HG02798 (cell line): Measurements from ENCODE around the gene CDH16.
A peak's percentile ranks its signal among the peaks of the same experiment; 100 is the strongest.

Experiments
- ATAC-seq: cut with Tn5 transposase; IDR thresholded peaks from one replicate; pipeline ENCODE4 v1.9.1; 2021; ENCODE audit warnings: mild to moderate bottlenecking; ENCODE audit not compliant: unreplicated experiment, poor library complexity

Gene CDH16

DNA sequence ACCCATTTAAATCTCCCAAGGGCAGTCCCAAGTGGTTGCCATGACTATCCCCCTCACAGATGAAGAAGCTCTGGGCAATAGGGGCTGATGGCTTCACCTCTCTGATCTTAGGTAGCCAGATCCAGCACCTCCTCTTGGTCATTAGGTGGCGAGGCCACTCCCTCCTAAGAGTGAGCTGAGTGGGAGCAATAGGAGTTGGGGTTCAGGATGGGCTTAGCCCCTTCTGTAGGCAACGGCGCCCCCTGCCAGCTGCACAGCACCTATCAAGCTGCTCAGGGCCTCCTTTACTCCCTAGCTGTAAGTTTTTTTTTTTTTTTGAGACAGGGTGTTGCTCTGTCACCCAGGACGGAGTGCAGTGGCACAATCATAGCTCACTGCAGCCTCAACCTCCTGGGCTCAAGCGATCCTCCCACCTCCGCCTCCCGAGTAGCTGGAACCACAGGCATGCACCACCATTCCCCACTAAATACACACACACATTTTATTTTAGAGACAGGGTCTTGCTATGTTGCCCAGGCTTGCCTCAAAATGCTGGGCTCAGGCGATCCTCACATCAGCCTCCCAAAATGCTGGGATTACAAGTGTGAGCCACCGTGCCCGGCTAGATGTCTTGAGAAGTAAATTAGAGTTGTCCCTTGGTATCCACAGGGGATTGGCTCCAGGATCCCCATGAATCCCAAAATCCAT is 10.2 kb upstream of the CDH16 start:
- no peak for ATAC-seq

DNA sequence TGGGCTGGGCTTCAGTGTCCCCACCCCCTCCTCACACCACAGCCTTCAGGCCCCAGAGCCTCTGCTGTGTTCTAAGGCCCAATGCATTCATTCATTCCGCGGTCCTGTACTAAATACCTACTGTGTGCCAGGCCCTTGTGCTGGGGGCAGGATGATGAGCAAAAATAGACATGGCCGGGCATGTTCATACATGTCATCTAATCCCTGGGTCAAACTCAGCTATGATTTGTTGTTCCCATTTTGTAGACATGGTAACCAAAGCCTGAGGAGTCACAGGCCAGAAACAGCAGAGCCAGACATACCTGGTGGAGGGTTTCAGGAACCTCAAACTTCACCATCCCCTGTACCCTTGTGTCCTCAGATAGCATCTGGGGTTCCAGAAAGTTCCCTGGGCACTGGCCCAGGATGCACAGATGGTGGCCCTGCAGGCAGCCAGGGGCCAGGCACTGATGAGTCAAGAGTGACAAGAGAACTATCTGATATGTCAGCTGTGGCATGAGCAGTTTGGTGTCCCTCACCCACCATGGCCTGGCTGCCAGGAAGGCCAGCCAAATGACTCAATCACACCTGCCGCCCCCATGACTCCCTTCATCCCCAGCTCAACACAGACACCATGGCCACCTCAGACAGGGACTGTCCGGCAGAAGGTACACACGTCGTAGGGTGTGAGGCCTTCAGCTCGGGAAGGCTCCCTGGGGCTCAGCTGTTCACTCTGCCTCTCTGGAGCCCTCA is 9.4 kb upstream of the CDH16 start:
- no peak for ATAC-seq

DNA sequence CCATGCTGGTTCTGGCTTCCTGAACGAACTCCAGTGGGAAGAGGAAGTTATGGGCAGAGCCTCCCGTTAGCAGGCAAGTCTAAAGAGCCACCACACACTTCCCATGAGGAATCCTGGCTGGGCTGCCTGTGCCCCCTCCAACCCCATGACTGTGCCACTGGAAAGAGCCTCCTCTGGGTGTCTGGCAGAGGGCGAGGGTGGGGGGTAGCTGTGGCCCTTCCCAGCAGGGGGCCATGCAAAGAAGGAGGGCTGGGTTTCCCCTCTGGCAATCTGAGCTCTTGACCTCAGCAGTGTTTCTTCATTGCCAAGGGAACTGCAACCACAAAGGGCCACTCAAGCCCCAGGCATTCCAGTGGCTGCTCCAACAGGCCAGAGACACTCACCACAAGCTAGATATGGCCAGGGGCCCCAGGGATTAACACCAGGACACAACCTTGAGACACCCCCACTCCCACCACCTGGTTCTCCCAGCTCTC is 8.3 kb upstream of the CDH16 start:
- no peak for ATAC-seq

DNA sequence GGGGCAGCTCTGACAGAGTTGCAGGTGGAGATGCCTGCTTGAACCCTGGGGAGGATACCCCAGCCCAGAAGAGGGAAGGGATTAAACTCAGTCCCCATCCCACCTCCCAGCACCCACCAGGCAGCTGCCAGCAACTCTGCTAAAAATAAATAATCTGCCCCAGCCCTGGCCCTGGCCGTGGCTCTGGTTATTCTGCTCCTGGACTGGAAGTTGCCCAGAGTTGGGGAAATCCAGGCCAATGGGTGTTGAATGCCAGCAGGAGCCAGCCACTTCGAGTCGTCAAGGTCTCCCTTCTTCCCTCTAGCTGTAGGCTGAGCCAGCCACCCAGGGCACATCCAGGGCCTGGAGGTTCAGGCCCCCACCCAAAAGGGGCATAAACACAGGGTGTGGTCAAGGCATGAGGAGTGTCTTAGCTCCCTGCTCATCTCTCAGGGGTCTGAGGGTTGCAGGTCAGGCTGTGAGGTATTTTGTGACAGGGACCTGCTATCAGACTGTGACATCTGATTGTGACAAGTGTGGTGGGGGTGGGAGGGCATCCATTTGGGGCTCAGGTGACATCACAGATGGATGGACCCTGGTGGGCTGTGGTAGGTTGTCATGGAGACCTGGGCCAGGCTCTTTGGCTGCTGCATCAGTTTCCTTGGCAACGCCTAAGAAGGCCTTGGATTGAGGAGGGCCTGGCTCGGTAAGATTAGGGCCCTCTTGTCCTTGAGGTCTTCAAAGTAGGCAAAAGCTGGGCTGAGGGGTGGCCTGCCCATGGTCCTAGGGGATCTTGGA is 7.7 kb upstream of the CDH16 start:
- no peak for ATAC-seq

DNA sequence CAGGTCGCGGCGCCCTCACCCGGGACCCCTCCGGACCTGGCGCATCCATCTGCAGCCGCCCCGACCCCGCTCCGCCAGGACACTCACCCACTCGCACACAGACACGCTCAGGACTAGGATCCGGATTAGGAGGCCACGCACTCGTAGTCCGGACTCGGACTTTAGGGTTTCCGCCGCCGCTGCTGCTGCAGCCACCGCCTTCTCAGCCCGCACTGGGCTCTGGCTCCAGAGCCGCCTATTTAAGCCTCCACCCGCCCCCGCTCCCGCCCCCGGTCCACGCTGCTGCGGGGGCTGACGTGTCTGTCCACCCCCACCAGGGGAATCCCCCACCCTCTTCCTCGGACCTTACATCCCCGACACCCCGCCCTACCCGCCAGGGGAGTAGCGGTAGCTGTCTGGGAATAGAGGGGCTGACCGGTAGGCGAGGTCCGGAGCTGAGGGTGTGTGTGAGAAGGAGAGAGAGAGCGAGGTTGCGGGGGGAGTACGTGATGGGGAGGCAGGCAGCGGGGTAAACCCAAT is 6.7 kb upstream of the CDH16 start, which contains the start of gene RRAD:
RRAD (minus strand) TSS at position 214 of the 519 bp plus-strand sequence. CDS start 356 bp downstream, outside the sequence.
- ATAC-seq = peak; percentile 19

DNA sequence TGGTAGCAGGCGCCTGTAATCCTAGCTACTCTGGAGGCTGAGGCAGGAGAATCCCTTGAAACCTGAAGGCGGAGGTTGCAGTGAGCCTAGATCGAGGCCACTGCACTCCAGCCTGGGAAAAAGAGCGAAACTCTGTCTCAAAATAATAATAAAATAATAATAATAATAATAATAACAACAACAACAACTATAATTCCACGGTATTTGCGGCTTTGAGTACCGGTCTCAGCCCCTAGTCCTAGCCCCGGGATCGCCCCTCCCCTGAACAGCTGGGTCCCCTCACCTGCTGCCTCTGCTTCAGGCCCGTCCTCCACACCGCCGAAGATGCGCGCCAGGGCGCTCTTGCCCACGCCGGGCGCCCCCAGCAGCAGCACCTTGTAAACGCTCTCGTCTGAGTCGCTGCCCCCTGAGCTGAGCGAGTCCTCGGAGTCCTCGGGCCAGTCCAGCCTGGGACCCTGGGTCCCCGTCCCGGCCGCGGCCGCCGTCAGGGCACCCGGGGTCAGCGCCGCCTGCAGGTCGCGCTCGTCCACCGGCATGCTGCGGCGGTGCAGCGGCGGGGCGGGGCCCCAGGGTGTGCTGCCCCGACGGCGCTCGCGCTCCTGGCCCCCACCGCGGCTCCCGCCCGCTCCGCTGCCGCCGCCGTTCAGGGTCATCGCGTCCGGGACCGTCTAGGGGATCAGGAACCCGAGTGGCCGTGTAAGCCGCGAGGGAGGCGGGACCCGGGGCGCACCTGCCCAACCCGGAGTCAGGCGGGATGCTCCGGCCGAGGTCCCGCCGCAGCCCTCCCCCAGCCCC is 6.0 kb upstream of the CDH16 start:
- peak; percentile 28 for ATAC-seq

DNA sequence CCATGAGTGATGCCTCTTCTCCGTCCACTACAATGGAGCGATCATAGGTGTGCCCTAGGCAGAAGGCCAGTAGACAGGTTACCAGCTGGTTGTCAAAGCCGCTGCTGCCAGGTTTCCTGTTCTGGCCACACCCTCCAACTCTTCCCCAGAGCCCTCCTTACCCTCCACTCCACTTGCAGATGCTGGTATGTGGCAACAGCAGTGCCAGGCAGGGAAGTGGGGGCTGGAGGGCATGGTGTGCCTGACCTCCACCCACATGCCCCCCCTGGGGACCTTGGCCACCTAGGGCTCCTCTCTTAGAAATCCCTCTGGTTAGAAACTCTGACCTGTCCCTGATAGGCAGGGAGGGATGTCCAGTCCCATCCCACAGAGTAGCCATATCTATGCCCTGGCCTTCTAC is 5.2 kb upstream of the CDH16 start:
- no peak for ATAC-seq

DNA sequence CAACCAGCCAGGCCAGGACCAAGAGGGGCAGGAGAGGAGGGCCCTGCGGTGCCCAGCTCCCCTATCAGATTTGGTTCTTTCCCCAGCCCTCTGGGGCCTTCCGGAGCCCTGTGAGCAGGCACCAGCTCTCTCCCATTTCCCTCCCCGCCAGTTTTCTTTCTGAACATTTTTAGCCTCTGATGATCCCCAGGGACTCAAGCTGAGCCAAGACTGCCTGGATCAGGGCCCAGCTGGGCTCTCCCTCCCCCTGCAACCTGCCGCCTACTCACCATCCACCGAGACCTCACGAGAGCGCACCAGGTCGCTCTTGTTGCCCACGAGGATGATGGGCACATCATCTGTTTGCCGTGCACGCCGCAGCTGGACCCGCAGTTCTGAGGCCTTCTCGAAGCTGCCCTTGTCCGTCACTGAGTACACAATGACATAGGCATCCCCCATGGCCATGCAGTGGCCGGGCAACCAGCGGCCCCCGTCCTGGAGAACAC is 4.6 kb upstream of the CDH16 start:
- no peak for ATAC-seq

DNA sequence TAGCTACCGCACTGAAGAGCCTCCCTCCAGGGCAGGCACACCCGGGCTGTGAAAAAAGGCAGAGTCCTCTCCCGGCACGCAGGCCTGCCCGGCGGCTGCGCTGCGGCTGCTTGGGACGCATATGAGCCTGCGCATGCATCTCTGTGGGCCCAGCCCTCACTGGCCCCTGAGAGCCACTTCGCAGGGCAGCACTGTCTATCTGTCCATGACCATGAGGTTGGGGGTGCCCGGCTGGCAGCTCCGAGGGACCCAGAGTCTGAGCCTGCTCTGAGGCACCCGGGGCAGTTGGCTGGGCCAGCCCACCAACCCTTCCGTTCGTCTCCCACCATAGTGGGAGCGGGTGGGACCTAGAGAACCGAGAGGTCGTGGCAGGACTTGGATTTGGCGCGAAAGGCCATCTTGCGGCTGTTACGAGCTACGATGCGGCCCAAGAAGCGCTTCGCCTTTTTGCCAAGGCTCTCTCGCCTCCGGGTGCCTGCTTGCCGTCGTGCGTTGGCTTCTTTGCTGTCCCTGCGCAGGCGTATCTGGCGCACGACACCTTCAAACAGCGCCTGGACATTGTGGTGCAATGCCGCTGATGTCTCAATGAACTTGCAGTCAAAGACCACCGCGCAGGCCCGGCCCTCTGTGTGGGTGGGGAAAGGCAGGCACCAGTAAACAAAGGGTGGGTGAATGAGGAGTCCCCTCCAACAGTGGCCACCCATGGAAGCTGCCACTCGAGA is 3.2 kb upstream of the CDH16 start:
- no peak for ATAC-seq

DNA sequence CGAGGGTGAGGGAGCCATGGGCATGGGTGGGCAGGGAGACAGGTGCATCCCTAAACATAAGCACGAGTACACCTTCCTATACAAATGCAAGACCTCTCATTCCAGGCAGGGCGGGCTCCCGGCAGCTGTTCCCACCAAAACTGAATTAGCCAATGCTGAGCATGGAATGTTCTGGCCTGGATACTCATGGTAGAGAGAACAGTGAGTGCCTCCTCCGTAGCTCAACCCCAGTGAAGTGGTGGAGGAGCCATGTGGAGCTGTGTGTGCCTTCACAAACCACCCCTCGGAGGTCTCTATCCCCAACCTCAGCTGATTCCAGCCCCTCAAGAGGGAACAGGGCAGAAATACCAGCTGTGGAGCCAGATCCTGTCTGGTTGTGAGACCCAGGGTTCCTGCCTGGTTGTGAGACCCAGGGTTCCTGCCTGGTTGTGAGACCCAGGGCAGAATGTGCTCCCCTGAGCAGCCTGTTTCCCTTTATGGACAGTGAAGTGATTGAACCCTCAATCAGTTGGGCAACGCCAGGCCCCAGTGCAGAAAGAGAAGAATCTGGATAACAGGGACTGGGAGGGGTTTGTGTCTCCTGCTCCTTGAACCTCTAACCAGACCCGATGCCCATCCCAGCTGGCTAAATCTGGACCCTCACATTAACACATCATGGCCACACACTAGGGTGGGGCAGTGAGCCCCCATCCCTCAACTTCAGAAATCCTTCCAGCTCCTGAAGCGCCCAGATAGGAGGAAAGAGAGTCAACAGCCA is 2.4 kb upstream of the CDH16 start:
- no peak for ATAC-seq

DNA sequence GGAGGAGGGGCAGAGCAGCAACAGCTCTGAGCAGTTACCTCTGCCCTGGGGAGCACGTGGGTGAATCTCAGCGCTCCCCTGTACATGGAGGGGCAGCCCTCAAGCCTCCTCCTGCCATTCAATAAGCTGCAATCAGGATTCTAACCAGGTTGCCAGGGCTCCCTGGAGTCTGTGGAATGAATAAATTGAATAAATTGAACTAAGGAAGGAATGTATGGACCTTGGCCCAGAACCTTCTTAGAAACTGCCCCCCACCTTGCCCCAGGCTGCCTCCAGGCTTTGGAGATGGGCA is 1.6 kb upstream of the CDH16 start:
- no peak for ATAC-seq

DNA sequence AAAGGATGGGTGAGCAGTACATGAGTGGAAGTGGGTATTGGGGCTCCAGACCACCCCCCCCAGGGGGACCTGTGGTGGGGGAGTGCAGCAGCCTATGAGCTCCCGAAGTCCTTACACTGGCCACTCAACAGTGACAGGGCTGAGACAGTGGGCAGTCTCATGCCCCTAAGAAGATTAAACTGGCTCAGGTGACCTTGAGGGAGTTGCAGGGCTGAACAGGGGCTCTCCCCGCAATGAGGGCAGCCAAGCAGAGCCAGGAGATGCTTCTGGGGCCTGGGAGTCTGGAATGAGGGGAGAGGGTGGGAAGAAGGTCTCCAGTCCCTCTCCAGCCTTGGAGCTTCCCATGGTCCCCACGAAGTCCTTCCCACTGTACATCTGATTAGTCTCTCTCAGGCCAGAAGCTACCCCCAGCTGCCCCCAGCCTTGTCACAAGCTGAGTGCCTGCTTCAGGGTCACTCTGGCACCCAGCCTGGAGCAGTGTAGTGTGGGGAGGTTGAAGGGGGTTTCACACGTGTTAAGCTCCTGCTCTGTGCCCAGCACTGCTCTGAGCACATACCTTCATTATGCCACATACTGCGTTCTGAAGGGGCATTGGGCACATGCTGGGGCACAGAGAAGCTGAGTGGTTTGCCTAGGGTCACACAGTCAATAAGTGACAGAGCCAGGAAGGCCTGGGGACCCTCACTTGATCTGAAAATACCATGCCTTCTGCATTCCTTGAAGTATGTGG is 1.0 kb upstream of the CDH16 start:
- no peak for ATAC-seq

DNA sequence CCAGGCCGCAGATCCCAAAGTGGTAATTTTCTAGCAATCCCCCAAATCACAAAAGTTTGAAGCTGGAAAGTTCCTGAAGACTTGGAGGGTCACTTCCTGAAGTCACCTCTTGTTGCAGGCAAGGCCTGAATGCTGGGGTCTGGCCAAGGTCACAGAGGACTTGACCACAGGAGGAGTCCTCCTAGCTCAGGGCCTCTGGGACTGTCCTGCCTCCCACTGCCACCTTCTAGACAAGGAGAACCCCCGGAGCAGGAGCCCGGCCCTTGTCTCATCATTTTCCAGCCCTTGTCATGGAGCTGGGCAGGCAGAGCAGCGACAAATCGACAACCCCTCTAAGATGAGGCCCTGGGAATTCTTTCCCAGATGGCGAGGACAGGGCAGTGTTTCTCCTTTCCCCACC is 330 bp downstream of the CDH16 start:
- no peak for ATAC-seq

DNA sequence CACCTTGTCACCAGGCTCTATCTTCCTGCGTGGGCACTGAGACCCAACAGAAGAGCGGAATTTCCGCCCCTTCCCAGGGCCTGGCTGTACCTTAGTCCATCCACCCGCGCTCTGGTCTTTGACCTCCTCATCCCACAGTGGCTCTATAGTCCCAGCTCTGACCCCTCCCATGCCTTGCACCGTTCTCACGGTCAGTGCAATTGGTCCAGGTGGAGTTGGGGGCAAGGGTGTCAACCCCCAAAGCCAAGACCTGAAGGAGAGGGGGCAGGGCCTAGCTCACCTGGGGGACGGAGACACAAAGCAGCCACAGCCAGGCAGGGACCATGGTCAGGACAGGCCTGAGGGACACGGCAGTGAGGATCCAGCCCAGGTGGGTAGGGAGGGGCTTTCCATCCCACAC is 944 bp downstream of the CDH16 start:
- no peak for ATAC-seq

DNA sequence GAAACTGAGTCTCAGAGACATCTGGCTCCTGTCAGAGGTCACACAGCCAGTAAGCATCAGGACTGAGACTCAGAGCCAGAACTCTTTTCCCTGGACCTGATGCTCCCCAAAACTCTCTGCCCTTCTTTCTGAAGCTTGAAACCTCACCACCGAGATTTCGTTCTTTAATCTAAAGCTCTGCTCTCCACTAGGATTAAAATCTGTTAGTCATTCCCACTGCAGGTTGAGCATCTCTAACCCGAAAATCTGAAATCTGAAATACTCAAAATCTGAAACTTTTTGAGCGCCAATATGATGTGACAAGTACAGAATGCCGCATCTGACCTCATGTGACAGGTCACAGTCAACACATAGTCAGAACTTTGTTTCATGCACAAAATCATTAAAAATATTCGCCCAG is 2.2 kb downstream of the CDH16 start:
- ATAC-seq = no peak

DNA sequence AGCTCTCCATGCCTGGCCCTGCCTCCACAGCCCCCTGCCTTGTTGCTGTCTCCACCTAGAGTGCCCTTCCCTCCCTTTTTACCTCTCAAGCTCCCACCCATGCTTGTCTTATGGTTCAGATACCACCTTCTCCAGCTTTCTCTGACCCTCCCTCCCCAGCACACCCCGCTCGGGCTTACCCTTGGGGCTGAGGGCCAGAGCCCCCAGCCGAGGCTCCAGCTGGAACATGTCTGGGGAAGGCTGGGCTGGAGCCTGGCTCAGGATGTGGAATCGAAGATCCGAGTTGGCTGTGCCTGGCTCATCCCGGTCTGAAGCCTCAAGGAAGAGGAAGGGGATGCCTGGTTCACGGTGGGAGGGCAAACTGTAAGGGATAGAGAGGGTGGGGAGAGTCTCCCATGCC is 3.6 kb downstream of the CDH16 start:
- ATAC-seq = no peak

DNA sequence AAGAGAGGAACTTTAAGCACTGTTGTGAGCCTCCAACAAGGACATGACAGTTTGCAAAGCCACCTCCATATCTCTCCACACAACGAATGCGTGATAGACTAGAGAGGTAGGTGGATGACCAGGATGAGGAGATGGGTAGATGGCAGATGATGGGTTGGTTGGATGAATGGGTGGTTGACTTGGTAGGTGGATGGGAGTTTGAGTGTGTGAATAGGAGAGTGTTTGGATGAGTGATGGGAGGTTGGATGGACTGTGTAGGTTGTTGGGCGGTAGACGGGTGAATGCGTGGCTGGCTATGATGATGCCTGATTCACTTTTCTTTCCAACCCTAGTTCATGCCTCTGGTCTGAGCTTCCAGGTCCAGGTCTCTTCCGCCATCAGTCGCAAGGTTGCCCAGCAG is 4.1 kb downstream of the CDH16 start:
- no peak for ATAC-seq

DNA sequence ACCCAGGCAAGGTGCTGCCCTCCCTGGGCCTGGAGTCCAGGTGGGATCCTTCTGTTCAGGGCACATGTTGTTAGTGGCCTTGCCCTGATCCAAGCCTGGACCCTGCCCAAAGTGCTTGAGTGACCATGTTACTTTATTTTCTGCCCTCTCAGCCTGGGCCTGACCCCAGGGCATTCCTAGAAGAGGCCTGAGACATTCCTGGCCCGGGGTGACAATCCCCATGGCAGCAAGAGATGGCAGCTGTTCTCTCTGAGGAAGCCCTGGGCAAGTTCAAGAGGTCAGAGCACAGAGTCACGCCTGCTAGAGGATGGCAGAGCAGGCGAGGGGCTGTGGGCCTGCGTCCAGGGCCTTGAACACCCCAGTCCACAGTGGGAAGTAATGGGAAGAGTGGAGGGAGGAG is 5.0 kb downstream of the CDH16 start:
- ATAC-seq = no peak
